ENCODE data around the gene PABPN1L.

The PABPN1L gene

DNA sequence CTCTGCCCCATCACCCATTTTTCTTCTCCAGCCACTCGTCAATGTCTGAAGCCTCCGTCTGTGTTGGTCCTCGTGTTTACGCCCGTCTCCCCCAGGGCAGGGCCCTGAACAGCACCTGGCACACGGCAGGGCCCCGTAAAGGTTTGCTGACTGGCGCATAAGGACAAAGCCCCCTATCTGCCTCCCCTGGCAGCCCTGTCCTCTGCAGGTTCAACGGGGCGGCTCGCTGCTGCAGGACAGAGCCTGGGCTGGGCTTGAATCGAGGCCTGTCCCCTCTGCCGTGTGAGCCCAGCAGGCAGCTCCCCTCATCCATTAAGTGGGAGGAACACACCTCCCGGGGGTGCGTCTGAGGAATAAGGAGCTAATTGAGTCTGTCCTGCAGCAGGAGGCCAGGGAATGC is 46.1 kb upstream of the PABPN1L start:
- DNase-seq (ENCODE audit: low read depth, low spot score): no peak
- TF ChIP-seq, protein P1, sequence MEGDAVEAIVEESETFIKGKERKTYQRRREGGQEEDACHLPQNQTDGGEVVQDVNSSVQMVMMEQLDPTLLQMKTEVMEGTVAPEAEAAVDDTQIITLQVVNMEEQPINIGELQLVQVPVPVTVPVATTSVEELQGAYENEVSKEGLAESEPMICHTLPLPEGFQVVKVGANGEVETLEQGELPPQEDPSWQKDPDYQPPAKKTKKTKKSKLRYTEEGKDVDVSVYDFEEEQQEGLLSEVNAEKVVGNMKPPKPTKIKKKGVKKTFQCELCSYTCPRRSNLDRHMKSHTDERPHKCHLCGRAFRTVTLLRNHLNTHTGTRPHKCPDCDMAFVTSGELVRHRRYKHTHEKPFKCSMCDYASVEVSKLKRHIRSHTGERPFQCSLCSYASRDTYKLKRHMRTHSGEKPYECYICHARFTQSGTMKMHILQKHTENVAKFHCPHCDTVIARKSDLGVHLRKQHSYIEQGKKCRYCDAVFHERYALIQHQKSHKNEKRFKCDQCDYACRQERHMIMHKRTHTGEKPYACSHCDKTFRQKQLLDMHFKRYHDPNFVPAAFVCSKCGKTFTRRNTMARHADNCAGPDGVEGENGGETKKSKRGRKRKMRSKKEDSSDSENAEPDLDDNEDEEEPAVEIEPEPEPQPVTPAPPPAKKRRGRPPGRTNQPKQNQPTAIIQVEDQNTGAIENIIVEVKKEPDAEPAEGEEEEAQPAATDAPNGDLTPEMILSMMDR (IDR thresholded peaks at IDR 0.05; ENCODE audit: insufficient read depth, low read length, missing control alignments): no peak
- H3K4me3 ChIP-seq (ENCODE audit: low read depth, low read length): no peak overlapping the region
- CTCF ChIA-PET: no interaction called here
- POLR2A ChIA-PET: no interaction called here

DNA sequence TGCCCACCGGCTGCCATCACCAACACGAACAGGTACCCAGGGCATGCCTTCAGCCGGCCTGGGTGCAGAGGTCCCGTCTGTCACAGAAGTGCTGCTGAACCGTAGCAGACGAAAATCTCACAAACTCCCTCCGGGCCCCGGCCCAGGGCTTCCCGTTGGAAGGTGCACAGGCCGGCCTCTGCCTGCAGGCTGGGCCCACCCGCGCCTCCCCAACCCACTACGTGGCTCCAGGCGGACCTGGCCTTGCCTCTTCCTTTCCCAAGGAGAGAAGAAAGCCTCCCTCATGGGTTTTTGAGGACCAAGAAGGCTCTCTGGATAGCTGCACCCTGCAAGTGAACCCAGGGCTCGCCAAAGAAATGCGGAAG is 45.5 kb upstream of the PABPN1L start:
- TF ChIP-seq, protein P1 (IDR thresholded peaks at IDR 0.05; ENCODE audit: insufficient read depth, low read length, missing control alignments): no peak

DNA sequence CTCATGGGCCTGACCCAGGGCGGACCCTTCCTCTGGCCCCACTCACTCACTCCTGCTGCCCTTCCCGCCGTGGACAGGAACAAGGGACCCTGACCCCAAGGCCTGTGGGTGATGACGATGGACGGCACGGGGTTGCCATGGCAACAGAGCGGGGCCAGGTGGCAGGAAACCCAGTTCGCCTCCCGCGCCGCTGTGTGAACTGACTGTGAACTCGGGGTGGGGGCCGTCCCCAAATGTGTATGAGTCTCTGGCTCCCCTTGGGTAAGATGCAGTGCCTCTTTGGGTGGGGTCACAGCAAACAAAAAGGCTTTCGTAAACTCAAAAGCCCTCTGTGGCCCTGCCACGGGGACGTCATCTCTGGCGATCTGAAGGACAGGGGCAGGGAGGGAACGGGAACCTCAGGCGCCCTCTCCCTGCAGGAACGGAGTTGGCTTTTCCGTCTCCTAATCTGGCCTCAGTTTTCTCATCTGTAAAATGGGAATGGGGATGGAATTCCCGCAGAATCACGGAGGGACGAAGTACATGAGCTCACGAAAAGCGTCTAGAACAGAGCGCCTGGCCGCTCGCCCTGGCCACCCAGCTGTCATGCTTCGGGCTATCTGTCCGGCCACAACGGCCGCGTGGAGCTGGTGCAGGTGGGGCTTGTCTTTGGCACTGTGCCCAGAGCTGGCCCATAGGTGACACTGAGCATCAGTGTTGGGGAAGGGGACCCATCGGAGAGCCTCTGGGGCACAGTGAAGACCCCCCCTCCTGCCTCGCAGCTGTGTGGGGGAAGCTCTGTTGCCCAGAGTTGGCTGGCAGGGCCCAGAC is 44.9 kb upstream of the PABPN1L start:
- no peak for DNase-seq (ENCODE audit: low read depth, low spot score)
- TF ChIP-seq, protein P1 (IDR thresholded peaks at IDR 0.05; ENCODE audit: insufficient read depth, low read length, missing control alignments): no peak
- ChIA-PET CTCF (no interaction called here), POLR2A (no interaction called here)
- no peak overlapping the region for H3K4me3 ChIP-seq (ENCODE audit: low read depth, low read length)

More for the DNA sequence above, 45.5 kb upstream of the PABPN1L start:
- H3K4me3 ChIP-seq (ENCODE audit: low read depth, low read length): no peak overlapping the region
- CTCF ChIA-PET: no interaction called here
- no peak for DNase-seq (ENCODE audit: low read depth, low spot score)
- POLR2A ChIA-PET: no interaction called here

DNA sequence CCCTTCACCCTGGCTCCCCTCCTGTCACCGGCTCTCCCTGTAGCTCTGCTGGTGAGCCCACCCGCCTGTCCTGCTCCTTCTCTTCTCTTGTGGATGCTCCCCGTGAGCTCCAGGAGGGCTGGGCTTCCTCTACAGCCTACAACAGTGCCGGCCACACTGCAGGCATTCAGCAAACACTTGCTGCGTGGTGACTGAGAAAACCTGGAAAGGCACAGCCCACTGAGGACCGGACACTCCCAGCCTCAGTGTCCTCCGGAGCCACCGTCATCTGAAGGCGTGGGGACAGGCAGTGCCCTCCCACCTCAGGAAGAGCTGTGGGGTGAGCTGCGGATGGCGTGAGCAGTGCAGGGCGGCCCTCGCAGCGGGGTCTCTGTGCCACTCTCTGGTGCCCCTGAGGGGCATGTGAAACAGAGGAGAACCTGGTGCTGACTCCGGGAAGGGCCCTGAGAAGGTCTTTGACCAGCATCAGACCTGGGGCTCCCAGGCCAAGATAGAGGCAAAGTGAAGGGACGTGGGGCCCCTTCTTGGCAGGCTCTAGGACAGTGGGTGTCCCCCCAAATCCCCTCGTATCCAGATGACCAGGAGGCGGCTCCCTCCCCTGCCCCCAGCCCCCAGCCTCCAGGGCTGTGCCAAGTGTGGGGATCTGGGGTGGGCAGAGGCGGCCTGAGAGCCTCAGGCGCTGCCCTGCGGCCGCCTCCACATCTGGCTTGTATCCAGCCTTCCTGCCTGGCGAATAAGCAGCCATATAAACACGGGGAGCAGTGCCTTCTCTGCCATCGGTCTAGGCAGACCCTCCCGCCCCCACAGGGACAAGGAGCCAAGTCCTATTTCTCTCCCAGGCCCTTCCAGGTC is 44.0 kb upstream of the PABPN1L start:
- H3K4me3 ChIP-seq (ENCODE audit: low read depth, low read length): no peak overlapping the region
- TF ChIP-seq, protein P1 (IDR thresholded peaks at IDR 0.05; ENCODE audit: insufficient read depth, low read length, missing control alignments): no peak
- ChIA-PET POLR2A (no interaction called here), CTCF (no interaction called here)
- DNase-seq (ENCODE audit: low read depth, low spot score): no peak

DNA sequence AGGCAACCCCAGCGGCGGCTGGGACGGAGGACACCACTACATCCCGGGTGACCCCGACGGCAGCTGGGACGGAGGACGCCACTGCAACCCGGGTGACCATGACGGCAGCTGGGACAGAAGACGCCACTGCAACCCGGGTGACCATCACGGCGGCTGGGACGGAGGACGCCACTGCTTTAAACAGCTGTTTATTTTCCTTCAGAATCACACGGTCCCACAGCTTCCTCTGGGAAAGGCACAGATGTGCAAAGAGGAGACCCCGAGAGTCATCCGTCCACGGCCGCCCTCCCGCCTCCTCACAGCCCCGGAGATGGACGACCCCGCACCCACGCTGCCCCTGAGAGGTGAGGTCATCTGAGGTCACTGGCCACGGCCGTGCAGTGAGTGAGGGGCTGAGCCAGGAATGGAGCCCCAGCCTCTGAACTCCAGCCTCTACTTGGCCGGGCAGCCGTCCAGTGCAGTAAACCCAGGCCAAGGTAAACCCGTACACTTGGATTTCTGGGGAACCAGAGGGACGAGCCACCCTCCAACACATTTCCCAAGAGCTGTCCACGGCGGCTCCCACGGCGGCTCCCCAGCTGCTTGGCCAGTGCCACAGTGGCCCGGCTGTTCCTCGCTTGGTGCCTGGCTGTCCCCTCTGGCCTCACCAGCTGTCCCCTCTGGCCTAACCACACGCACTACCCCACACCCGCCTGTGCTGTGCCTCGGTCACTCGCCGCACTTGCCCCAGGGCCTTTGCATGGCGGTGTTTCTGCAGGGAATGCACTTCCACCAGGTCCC is 43.2 kb upstream of the PABPN1L start:
- H3K4me3 ChIP-seq (ENCODE audit: low read depth, low read length): no peak overlapping the region
- no peak for DNase-seq (ENCODE audit: low read depth, low spot score)
- ChIA-PET CTCF (no interaction called here), POLR2A (no interaction called here)
- TF ChIP-seq, protein P1 (IDR thresholded peaks at IDR 0.05; ENCODE audit: insufficient read depth, low read length, missing control alignments): no peak

DNA sequence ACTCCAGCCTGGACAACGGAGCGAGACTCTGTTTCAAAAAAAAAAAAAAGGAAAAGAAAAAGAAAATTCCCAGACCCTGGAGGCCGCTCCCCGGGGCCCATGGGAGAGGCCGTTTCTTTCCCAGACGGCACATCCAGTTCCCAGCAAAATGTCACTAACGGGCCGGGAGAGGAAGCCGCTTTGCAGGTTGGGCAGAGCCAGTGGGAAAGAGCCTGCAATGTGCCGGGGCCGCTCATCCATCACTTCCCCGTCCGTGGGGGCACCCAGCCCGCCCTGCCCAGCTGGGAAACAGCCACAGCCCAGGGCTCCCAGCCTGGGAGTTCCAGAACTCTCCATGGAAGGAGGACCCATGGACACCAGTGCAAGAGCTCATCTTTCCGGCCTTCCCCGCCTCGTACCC is 41.8 kb upstream of the PABPN1L start:
- ChIA-PET POLR2A (no interaction called here), CTCF (no interaction called here)
- DNase-seq (ENCODE audit: low read depth, low spot score): no peak
- H3K4me3 ChIP-seq (ENCODE audit: low read depth, low read length): no peak overlapping the region
- TF ChIP-seq, protein P1 (IDR thresholded peaks at IDR 0.05; ENCODE audit: insufficient read depth, low read length, missing control alignments): no peak

Measured in AG04449 (cell line).